Upper lobe of right lung (tissue), 1 donor: ENCODE results near the gene PARD3. TPM values are rescaled to one million over a fixed set of nuclear protein-coding genes. Genes with fewer than 3 reads are reported as not detected.

Experiments used
- ATAC-seq: fragments of 200-7000 bp; cut with Tn5 transposase; one replicate; pipeline ENCODE4 v1.9.1; 2020; ENCODE audit warnings: mild to moderate bottlenecking, moderate library complexity
- DNase-seq: peaks from one replicate; pipeline ENCODE4 v3.0.0-alpha.2; 2020
- H3K27ac ChIP-seq: fragments of 200-600 bp; one replicate; pipeline ENCODE4 v1.8.0; 2022
- H3K27me3 ChIP-seq: fragments of 200-600 bp; one replicate; pipeline ENCODE4 v1.8.0; 2022; ENCODE audit warnings: mild to moderate bottlenecking
- H3K36me3 ChIP-seq: fragments of 200-600 bp; one replicate; pipeline ENCODE4 v1.8.0; 2022
- H3K4me1 ChIP-seq: fragments of 200-600 bp; one replicate; pipeline ENCODE4 v1.8.0; 2022
- H3K4me3 ChIP-seq: fragments of 200-600 bp; one replicate; pipeline ENCODE4 v1.8.0; 2022; ENCODE audit warnings: mild to moderate bottlenecking
- H3K9me3 ChIP-seq: fragments of 200-600 bp; one replicate; pipeline ENCODE4 v1.8.0; 2022
- intact Hi-C: fragments of 100-400 bp; cut with DNase I; formaldehyde crosslinking; loops from one replicate; pipeline ENCODE4 v1.11.0; 2022
- total RNA-seq: library from RNA; stranded (reverse); fragmentation: NEBNext Ultra II Directional; extraction: Animal tissue kit (Norgen Biotek cat#: 25700); gene quantifications from one replicate; pipeline ENCODE4 v1.2.1, GENCODE V29; 2021
- TF ChIP-seq, protein P1 (sequence below): fragments of 200-600 bp; IDR thresholded peaks from one replicate; pipeline ENCODE4 v1.8.0; 2022; ENCODE audit warnings: antibody characterized with exemption
- donor health status: DM: no; HTN: yes; CAD: no; lungs with severe emphysema.

Gene PARD3
- total RNA-seq, 1 donor from 2014 or later, result 38.5 TPM

DNA sequence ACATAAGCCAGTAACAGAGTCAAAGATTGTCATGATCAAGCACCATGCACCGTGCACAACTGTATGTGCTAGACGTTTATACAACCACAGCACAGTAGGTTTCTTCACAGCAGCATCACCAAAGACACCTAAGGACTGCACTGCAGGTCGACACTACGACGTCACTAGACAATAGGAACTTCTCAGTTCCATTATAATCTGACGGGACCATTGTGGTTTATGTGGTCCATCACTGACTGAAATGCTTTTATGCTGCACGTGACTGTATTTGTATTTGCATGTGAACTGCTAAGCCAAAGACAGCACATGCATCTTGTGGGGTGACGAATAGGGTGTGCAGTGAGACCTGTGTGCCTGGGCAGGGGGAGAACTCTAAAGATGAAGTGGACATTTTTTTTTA is 164.9 kb downstream of the PARD3 start:
- Histone ChIP-seq H3K36me3 (no peaks in the 10 kb centered on the region), H3K27ac (no peak overlapping the region), H3K4me1 (no peaks in the 10 kb centered on the region), H3K9me3 (no peaks in the 10 kb centered on the region), H3K4me3 (no peak overlapping the region), H3K27me3 (no peaks in the 10 kb centered on the region)
- DNase-seq (no peak), ATAC-seq (no peak)
- TF ChIP-seq, protein P1, sequence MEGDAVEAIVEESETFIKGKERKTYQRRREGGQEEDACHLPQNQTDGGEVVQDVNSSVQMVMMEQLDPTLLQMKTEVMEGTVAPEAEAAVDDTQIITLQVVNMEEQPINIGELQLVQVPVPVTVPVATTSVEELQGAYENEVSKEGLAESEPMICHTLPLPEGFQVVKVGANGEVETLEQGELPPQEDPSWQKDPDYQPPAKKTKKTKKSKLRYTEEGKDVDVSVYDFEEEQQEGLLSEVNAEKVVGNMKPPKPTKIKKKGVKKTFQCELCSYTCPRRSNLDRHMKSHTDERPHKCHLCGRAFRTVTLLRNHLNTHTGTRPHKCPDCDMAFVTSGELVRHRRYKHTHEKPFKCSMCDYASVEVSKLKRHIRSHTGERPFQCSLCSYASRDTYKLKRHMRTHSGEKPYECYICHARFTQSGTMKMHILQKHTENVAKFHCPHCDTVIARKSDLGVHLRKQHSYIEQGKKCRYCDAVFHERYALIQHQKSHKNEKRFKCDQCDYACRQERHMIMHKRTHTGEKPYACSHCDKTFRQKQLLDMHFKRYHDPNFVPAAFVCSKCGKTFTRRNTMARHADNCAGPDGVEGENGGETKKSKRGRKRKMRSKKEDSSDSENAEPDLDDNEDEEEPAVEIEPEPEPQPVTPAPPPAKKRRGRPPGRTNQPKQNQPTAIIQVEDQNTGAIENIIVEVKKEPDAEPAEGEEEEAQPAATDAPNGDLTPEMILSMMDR, result no peak
- intact Hi-C loops, result no loop called here

DNA sequence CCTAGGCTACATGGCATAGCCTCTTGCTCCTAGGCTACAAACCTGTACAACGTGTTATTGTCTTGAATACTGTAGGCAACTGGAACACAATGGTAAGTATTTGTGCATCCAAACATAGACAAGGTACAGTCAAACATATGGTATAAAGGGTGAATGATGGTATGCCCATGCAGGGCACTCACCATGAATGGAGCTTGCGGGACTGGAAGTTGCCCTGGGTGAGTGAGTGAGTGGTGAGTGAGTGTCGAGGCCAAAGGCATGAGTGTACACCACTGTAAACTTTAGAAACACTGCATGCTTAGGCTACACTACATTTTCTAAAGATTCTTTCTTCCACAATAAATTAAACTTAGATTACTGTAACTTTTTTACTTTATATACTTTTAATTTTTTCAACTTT is 165.7 kb downstream of the PARD3 start:
- H3K9me3 ChIP-seq, result no peaks in the 10 kb centered on the region
- H3K4me3 ChIP-seq, result no peak overlapping the region
- no peaks in the 10 kb centered on the region for H3K36me3 ChIP-seq
- ATAC-seq (no peak), DNase-seq (no peak)
- intact Hi-C loops, result no loop called here
- no peak overlapping the region for H3K27ac ChIP-seq
- H3K27me3 ChIP-seq, result no peaks in the 10 kb centered on the region
- H3K4me1 ChIP-seq, result no peaks in the 10 kb centered on the region
- TF ChIP-seq, protein P1, result no peak

DNA sequence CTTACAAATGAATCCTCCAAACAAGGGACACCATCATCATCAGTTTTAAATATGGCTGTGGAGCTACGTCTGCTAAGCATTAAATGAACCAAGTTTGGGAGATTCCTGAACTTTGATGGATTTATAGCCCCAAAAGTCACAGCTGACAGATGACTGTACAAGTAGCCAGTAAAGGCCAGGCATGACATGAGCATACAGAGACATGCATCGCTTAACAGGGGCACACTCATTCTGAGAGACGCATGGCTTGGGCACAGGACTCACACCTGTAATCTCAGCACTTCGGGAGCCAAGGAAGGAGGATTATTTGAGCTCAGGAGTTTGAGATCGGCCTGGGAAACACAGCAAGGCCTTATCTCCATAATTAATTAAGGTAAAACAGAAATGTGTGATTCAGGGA is 166.2 kb downstream of the PARD3 start:
- TF ChIP-seq, protein P1, result no peak
- ATAC-seq, result no peak
- Histone ChIP-seq H3K36me3 (no peaks in the 10 kb centered on the region), H3K9me3 (no peaks in the 10 kb centered on the region), H3K4me1 (no peaks in the 10 kb centered on the region), H3K27ac (no peak overlapping the region), H3K4me3 (no peak overlapping the region), H3K27me3 (no peaks in the 10 kb centered on the region)
- intact Hi-C loops, result no loop called here
- DNase-seq, result no peak

DNA sequence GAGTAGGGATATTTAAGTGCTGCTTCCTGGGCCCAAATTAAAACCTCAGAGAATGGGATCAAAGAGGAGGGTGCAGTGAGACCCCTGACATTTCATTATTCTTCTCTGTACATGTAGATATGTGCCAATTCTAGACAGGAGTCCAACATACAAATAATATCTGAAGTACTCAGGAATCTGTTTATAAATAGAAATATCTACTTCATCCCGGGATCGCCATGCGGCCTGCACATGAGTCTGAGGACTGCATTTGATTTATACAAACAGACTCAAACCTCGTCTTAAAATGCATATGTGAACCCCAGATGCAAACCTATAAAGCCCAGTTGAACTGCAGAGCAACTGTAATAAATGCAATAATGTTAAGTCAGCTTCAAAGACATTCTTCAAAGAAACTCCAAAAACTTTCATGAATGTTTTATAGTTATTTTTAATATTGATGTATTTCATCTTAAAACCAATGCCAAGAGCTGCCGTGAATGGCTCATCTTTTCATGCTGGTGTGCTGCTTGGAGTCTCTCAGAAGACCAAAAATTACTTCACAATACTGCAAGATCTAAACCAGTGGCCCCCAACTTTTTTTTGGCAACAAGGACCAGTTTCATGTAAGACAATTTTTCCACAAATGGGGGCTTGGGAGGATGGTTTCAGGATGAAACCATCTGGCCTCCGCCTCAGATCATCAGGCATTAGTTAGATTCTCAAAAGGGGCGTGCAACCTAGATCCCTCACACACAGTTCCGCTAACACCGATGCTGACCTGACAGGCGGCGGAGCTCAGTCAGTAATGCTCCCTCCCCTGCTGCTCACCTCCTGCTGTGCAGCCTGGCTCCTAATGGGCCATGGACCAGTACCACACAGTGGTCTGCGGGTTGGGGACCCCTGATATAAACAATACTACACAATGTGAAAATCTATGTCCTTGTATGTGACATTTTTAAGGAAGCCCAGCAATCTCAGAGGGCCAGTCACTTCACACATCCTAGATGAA is 166.9 kb downstream of the PARD3 start:
- Histone ChIP-seq H3K4me1 (no peaks in the 10 kb centered on the region), H3K9me3 (no peaks in the 10 kb centered on the region), H3K27ac (no peak overlapping the region), H3K4me3 (no peak overlapping the region), H3K27me3 (no peaks in the 10 kb centered on the region), H3K36me3 (no peaks in the 10 kb centered on the region)
- ATAC-seq, result peak; percentile 23
- no peak for DNase-seq
- TF ChIP-seq, protein P1, result no peak
- intact Hi-C loops, result no loop called here

- no peaks in the 10 kb centered on the region for H3K9me3 ChIP-seq
- TF ChIP-seq, protein P1, result no peak
- intact Hi-C loops, result no loop called here
- no peak for DNase-seq
- H3K4me1 ChIP-seq, result no peaks in the 10 kb centered on the region
- H3K36me3 ChIP-seq, result no peaks in the 10 kb centered on the region
- H3K27ac ChIP-seq, result no peak overlapping the region
- no peak for ATAC-seq
- H3K4me3 ChIP-seq, result no peak overlapping the region
- H3K27me3 ChIP-seq, result no peaks in the 10 kb centered on the region
Observed at GRCh38 chr10:34647160-34647559, 167.9 kb downstream of the PARD3 start.
